HCEC 1CT (cell line): ENCODE data around the gene GABRR3.
A peak's percentile ranks its signal among the peaks of the same experiment; 100 is the strongest.

Experiments
- DNase-seq: peaks from one replicate; pipeline ENCODE4 v3.0.0-alpha.2; 2017

The GABRR3 gene

DNA sequence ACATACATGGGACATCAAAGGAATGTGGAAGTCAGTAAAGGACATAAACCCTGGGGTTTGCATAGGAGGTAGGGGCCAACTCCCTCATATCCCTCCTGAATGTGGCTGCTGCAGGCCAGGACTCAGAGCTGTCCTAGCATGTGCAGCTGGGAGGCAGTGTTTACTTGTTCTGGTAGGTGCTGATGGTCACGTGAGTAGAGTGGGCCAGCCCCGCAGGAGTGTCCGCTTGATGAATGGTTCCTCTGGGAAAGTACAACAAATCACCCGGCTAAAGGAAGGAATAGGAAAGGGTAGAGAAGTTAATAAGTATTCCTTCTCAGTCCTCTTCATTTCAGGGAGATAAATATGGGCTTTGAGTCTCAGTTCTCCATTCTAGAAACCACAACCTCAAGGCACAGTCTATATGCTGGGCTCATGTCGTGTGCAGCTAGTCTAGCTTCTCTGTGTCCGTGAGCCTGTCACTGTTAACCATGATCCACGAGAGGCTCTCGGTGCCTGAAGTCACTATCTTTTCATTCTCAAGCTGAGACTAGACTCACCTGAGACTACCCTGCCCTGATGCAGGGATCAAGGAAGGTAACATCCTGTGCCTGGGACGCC is 80.8 kb downstream of the GABRR3 start:
- no peak for DNase-seq

DNA sequence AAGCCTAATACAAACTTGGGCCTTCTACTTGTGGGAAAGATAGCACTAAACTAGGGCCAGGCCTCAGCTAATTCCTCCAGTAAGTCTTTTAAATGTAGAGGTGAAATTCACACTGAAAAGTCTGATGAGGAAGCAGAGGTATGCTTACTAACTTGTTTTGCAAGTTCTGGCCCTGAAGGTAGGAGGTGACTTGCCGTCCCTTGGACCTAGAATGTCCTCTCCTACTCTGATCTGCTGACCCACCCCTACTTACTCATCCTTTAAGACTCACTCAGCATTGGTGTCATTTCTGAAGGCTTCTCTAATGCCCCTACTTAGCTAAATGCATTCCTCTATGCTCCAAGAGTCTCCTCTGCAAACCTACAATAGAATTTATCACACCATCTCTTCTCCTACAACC is 82.2 kb downstream of the GABRR3 start:
- peak; percentile 8 for DNase-seq

DNA sequence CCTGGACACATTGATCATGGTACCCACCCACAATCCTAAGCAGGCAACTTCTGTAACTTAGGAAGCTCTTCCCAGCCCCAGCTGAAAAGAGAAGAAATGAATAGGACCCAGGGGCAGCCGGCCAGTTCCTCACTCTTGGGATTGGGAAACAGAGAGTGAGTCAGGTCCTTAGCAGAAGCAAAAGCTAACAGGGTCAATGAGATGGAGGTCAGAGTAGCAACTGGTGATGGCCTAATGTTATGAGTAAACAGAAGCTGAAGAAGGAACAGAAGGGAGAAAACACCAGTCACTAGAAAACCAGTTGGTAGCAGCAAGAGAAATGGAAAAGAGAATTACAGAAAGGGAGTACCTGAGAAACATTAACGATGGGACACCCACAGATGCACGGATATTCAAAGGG is 82.8 kb downstream of the GABRR3 start:
- peak; percentile 94 for DNase-seq

DNA sequence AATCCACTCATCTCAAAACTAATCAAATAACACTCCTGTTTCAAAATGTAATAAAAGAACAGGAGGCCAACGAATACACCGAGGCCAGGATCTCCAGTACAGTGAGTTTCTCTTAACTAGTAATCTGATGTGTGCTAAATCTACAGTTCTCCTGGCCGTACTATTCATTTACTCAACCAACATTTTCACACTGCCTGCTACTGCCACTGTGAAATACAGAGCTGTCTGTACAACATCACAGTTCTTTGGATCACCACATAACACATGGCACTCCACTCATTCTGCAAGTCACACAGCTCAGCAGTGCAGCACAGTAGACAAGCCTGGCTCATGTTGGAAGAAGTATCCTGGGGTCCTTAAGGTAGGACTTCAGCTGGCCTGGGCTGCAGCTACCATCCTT is 84.8 kb downstream of the GABRR3 start:
- DNase-seq, result no peak

DNA sequence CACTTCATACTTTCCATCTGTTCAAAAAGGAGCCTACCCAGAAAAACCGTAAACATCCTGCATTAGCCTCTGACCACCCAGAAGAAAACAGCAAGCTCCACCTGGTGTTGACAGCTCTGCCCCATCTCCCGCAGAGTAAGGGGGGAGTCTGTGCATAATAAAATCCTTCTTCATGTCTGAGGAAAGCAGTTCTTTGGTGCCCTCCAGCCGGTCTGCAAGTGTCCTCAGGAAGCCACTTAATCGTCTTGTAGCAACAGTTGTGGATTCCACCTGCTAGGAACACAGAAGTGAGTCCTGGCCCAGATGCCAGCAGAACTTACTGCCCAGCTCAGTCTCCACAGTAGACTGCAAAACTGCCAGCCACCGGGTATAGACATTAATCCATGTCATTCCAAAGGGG is 85.4 kb downstream of the GABRR3 start:
- no peak for DNase-seq

DNA sequence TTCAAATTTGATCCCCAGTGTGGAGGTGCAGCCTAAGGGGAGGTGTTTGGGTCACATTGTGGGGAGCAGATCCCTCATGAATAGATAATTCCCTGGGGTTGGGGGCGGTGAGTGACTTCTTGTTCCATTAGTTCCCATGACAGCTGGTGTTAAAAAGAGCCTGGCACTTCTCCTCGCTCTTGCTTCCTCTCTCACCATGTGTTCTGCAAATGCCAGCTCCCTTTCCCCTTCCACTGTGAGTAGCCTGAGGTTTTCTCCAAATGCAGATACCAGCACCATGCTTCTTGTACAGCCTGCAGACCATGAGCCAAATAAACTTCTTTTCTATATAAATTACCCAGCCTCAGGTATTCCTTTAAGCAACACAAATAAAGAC is 86.0 kb downstream of the GABRR3 start:
- no peak for DNase-seq

DNA sequence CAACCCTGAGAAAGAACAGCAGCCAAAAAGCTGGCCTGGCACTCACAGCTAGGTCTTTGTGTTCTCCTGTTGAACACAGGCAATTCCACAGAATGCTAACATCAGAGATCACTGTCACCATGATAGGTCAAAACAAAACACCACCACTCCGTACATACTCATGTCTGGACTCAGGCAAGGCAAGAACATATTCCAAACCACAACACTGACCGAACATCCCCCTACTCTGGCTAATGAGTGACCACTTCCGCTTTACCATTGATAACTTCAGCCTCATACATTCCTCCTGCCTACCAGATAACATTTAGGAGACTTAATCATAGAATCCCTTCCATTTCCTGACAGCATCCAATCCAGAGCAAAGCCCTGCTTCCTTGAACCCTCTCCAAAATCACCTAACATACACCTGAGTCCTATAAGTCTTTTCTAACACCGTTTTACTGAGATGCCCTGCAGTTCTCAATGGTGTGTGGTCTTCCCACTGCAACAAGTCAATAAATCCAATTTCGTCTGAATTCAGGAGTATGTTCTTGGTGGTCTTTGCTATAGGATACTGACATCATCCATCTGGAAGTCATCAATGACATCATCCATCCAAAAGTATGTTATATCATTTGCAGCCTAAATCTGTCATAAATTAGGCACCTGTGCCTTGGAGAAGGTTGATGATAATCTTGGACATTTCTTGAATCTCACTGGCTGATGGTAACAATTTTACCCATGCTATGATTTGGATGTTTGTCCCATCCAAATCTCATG is 86.6 kb downstream of the GABRR3 start:
- no peak for DNase-seq

DNA sequence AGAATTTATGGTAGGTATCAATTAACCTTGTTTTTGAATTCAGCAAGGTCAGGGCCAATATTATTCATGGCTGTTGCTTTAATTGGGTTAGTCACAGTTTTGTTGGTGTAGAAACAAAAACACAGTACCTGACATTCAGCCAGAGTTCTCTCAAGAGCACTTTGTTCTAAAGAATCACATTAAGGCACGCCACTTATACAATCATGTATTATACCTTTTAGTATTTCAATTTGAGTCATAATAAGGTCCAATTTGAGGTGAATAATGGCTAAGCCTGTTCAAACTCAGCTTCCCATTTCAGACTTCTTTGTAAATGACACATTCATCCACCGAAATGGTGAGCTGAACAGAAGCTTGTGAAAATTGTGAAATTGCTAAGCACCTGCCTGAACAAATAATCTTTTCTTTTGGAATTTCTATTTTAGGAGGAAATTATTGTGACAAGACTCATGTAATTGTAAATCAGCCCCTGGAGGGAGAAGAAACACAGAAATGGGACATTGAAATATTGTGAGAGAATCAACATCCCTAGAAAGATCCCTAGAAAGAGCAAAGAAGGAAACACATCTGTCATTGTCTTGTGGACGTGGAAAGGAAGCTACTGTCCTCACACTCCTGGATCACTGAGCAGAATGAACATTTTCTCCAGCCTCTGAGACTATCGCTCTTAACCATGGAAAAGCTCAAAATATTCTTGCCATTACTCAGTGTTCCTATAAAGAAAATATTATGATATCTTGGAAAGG is 92.1 kb downstream of the GABRR3 start:
- DNase-seq, result no peak

DNA sequence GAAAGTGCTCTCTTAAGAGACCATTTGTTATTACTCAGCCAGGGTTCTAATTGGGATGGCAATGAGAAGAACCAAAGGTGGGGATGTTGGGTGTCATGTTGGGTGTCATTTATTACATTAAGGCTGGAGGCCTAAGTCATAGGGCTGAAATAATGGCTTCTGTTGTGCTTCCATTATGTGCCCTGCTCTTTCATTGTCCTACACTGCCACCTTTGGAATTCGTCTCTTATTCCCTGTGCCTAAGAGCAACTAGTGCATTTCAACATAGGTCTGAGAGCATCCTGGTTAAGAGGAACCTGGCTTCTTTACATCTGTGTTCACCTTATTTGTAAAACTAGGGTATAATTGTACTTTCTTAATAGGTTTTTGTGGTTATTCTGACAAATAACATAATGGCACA is 95.1 kb downstream of the GABRR3 start:
- DNase-seq, result no peak

DNA sequence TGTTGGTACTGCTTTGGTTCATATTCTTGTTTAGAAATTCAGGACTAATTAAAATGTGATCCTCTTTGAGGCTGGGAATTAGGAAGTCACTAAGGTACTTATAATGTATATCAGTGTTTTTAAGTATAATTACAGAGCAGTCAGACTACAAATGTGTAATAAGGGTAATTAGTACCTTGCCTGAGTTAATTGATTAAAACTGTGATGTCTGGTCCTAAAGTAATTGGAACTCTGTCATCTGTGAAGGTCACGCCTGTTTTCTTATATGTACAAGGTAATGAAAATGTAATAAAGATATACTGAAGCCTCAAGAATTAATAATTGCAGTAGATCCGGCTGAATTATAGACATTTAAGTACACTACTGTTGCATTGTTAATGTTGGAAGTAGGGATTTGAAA is 95.7 kb downstream of the GABRR3 start:
- DNase-seq, result no peak

DNA sequence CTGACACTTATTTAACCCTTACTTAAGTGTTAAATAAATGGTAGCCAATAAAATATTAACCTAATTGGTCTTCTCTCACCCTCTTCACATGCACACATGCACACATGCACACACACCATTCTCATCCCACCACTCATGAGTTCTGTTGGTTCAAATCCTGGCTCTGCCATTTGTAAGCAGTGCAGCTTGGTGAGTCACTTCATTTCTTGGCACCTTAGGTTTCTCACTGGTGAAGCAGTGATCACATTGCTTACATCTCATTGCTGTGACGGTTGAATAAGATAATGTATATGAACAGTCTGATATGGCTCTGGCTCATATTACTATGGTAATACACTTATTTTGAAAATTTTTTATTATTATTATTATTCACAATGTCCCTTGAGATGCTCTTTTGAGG is 96.7 kb downstream of the GABRR3 start:
- peak; percentile 4 for DNase-seq

DNA sequence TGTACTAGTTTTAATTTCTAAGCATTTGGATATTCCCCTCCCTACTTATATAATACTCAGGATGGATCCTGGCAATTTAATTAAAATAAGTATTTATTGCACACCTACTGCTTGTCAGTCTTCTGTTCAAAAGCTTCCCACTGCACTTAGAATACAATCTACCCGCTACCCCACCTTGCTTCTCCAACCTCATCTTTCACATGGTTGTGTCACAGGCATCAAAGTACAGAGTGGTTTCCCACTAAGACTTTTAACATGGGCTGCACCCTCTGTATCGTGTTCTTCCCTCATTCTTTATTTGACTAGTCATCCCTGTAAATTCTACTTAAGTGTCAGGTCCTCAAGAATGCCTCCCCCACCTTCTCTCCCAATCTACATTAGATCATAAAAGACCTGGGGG is 97.9 kb downstream of the GABRR3 start:
- DNase-seq, result peak; percentile 13

DNA sequence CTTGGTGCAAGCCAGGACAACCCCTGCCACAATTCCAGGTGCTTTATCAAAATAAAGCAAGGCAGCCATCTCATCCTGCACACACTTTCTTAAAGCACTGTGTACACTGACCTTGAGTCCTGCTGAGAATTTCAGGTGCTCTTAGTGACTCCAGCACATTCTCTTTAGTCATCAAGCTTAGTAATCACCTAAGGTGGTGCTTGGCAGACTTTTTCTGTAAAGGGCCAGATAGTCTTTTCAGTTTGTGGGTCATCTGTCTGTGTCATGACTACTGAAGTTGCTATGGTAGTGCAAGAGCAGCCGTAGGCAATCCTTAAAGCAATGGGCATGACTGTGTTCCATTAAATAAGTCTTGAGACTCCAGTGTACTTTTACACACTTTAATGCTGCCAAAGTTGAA is 99.3 kb downstream of the GABRR3 start:
- no peak for DNase-seq
